Stomach (tissue), 4 donors: ENCODE measurements around the gene RER1.

ENCODE experiments used
- CTCF ChIP-seq, 7 experiments: fragments of 450-650 bp in 4 of 7; fragments of 200-600 bp in 3 of 7; sonication (generic) in 3 of 7; IDR thresholded peaks; one replicate each; pipeline ENCODE4 v1.5.1; 2016 to 2019; ENCODE audit warnings: antibody characterized with exemption in 7 of 7, control low read depth in 2 of 7, mild to moderate bottlenecking in 1 of 7
- EP300 ChIP-seq: sonication (generic); formaldehyde crosslinking; IDR thresholded peaks from one replicate; pipeline ENCODE4 v1.6.1; 2017; ENCODE audit warnings: antibody characterized with exemption
- POLR2A ChIP-seq, 4 donors: fragments of 450-650 bp; IDR thresholded peaks; one replicate each; pipeline ENCODE4 v1.6.1; 2016; ENCODE audit warnings: antibody characterized with exemption in 4 of 4, control low read depth in 2 of 4, mild to moderate bottlenecking in 1 of 4, moderate library complexity in 1 of 4

GRCh38 chr1:2441746-2442145, 50.1 kb downstream of the RER1 start:
- TF ChIP-seq CTCF (IDR thresholded peaks at IDR 0.05) (no peak), EP300 (no peak), POLR2A (IDR thresholded peaks at IDR 0.05) (no peak)
